Measurements from ENCODE around the gene CHCHD3.
"Not testable (repeated sequence)": the region's sequence is repeated elsewhere in the genome, so short reads cannot be mapped to it uniquely, and the experiment has no call there.

DNA sequence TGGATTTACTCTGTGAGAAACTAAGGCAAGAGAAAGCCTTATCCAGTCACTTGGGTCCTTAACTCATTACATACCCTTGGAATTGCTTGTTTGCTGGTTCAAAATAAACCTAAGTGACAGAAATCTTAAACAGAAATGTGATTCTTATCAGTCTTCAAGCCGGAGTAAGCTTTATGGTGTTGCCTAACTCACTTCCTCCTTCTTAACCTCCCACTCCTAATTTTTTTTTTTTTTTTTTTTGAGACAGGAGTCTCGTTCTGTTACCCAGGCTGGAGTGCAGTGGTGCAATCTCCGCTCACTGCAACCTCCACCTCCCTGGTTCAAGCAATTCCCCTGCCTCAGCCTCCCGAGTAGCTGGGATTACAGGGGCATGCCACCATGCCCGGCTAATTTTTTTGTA lies 151.9 kb downstream of the CHCHD3 start:
- TF ChIP-seq FOXP2 (optimal IDR thresholded peaks at IDR 0.05; ENCODE audit: control extremely low read depth, extremely low read length, insufficient read depth); EZH2 (IDR thresholded peaks at IDR 0.05); POLR2AphosphoS5 (IDR thresholded peaks at IDR 0.05; ENCODE audit: borderline replicate concordance, low read depth, low read length): not testable (repeated sequence)
